ENCODE data around the gene RRAD. TPM values are rescaled to one million over a fixed set of nuclear protein-coding genes. Genes with fewer than 3 reads are reported as not detected.

The RRAD gene
- total and polyA plus RNA-seq, 2 donors, result 0.85 to 13.3 TPM

- H3K27me3 ChIP-seq (ENCODE audit: control insufficient read depth in 2 of 2, insufficient read depth in 1 of 2, low read length in 1 of 2), result peaks cover 25 to 55% of the 10 kb centered on the region in 2 donors
- no peaks in the 10 kb centered on the region for H3K4me1 ChIP-seq (ENCODE audit: control insufficient read depth in 2 of 2, insufficient read depth in 2 of 2, low read length in 2 of 2)
- H3K27ac ChIP-seq (ENCODE audit: low read depth in 1 of 2, low read length in 1 of 2), result no peak overlapping the region
- H3K9me3 ChIP-seq (ENCODE audit: control insufficient read depth in 2 of 2, insufficient read depth in 1 of 2, low read length in 1 of 2), result no peaks in the 10 kb centered on the region
- 88% methylated on average over 10 of the region's 10 CpGs for WGBS
- H3K36me3 ChIP-seq (ENCODE audit: control insufficient read depth in 2 of 2, insufficient read depth in 2 of 2, low read length in 1 of 2), result no peaks in the 10 kb centered on the region
- DNase-seq (ENCODE audit: low read depth in 6 of 9, low spot score in 9 of 9), result no peak
- no peak overlapping the region for H3K4me3 ChIP-seq (ENCODE audit: low read length in 2 of 2)
Measured at GRCh38 chr16:66953462-66954096, 28.2 kb upstream of the RRAD start.

- peaks cover 0 to 10% of the 10 kb centered on the region in 2 donors for H3K4me1 ChIP-seq (ENCODE audit: control insufficient read depth in 2 of 2, insufficient read depth in 2 of 2, low read length in 2 of 2)
- H3K27me3 ChIP-seq (ENCODE audit: control insufficient read depth in 2 of 2, insufficient read depth in 1 of 2, low read length in 1 of 2), result peaks cover 29 to 60% of the 10 kb centered on the region in 2 donors
- no peak for DNase-seq (ENCODE audit: low read depth in 6 of 9, low spot score in 9 of 9)
- no peaks in the 10 kb centered on the region for H3K9me3 ChIP-seq (ENCODE audit: control insufficient read depth in 2 of 2, insufficient read depth in 1 of 2, low read length in 1 of 2)
- 93% methylated on average over 7 of the region's 7 CpGs for WGBS
- no peaks in the 10 kb centered on the region for H3K36me3 ChIP-seq (ENCODE audit: control insufficient read depth in 2 of 2, insufficient read depth in 2 of 2, low read length in 1 of 2)
- H3K27ac ChIP-seq (ENCODE audit: low read depth in 1 of 2, low read length in 1 of 2), result no peak overlapping the region
- no peak overlapping the region for H3K4me3 ChIP-seq (ENCODE audit: low read length in 2 of 2)
Measured at GRCh38 chr16:66952430-66953110, 27.2 kb upstream of the RRAD start.

GRCh38 chr16:66950971-66951790 is 25.8 kb upstream of the RRAD start:
- 91% methylated on average over 4 of the region's 4 CpGs for WGBS
- Histone ChIP-seq H3K9me3 (ENCODE audit: control insufficient read depth in 2 of 2, insufficient read depth in 1 of 2, low read length in 1 of 2) (no peaks in the 10 kb centered on the region), H3K4me1 (ENCODE audit: control insufficient read depth in 2 of 2, insufficient read depth in 2 of 2, low read length in 2 of 2) (peaks cover 0 to 10% of the 10 kb centered on the region in 2 donors), H3K4me3 (ENCODE audit: low read length in 2 of 2) (no peak overlapping the region), H3K27me3 (ENCODE audit: control insufficient read depth in 2 of 2, insufficient read depth in 1 of 2, low read length in 1 of 2) (peaks cover 36 to 72% of the 10 kb centered on the region in 2 donors), H3K36me3 (ENCODE audit: control insufficient read depth in 2 of 2, insufficient read depth in 2 of 2, low read length in 1 of 2) (no peaks in the 10 kb centered on the region), H3K27ac (ENCODE audit: low read depth in 1 of 2, low read length in 1 of 2) (no peak overlapping the region)
- no peak for DNase-seq (ENCODE audit: low read depth in 6 of 9, low spot score in 9 of 9)

GRCh38 chr16:66950437-66950836 is 25.1 kb upstream of the RRAD start:
- Histone ChIP-seq H3K4me1 (ENCODE audit: control insufficient read depth in 2 of 2, insufficient read depth in 2 of 2, low read length in 2 of 2) (peaks cover 0 to 10% of the 10 kb centered on the region in 2 donors), H3K27me3 (ENCODE audit: control insufficient read depth in 2 of 2, insufficient read depth in 1 of 2, low read length in 1 of 2) (peaks cover 36 to 72% of the 10 kb centered on the region in 2 donors)
- 83% methylated on average over 2 of the region's 2 CpGs for WGBS

GRCh38 chr16:66949472-66949871 is 24.1 kb upstream of the RRAD start:
- Histone ChIP-seq H3K27me3 (ENCODE audit: control insufficient read depth in 2 of 2, insufficient read depth in 1 of 2, low read length in 1 of 2) (peaks cover 36 to 72% of the 10 kb centered on the region in 2 donors), H3K4me1 (ENCODE audit: control insufficient read depth in 2 of 2, insufficient read depth in 2 of 2, low read length in 2 of 2) (peaks cover 0 to 10% of the 10 kb centered on the region in 2 donors), H3K27ac (ENCODE audit: low read depth in 1 of 2, low read length in 1 of 2) (no peak overlapping the region), H3K4me3 (ENCODE audit: low read length in 2 of 2) (no peak overlapping the region), H3K9me3 (ENCODE audit: control insufficient read depth in 2 of 2, insufficient read depth in 1 of 2, low read length in 1 of 2) (no peaks in the 10 kb centered on the region), H3K36me3 (ENCODE audit: control insufficient read depth in 2 of 2, insufficient read depth in 2 of 2, low read length in 1 of 2) (no peaks in the 10 kb centered on the region)
- 83% methylated on average over 6 of the region's 6 CpGs for WGBS
- no peak for DNase-seq (ENCODE audit: low read depth in 6 of 9, low spot score in 9 of 9)

More at GRCh38 chr16:66950437-66950836, 25.1 kb upstream of the RRAD start:
- no peak overlapping the region for H3K27ac ChIP-seq (ENCODE audit: low read depth in 1 of 2, low read length in 1 of 2)
- H3K9me3 ChIP-seq (ENCODE audit: control insufficient read depth in 2 of 2, insufficient read depth in 1 of 2, low read length in 1 of 2), result no peaks in the 10 kb centered on the region
- H3K4me3 ChIP-seq (ENCODE audit: low read length in 2 of 2), result no peak overlapping the region
- no peaks in the 10 kb centered on the region for H3K36me3 ChIP-seq (ENCODE audit: control insufficient read depth in 2 of 2, insufficient read depth in 2 of 2, low read length in 1 of 2)
- no peak for DNase-seq (ENCODE audit: low read depth in 6 of 9, low spot score in 9 of 9)

GRCh38 chr16:66948837-66949225 is 23.5 kb upstream of the RRAD start:
- Histone ChIP-seq H3K4me1 (ENCODE audit: control insufficient read depth in 2 of 2, insufficient read depth in 2 of 2, low read length in 2 of 2) (peaks cover 0 to 10% of the 10 kb centered on the region in 2 donors), H3K9me3 (ENCODE audit: control insufficient read depth in 2 of 2, insufficient read depth in 1 of 2, low read length in 1 of 2) (no peaks in the 10 kb centered on the region), H3K27ac (ENCODE audit: low read depth in 1 of 2, low read length in 1 of 2) (no peak overlapping the region), H3K36me3 (ENCODE audit: control insufficient read depth in 2 of 2, insufficient read depth in 2 of 2, low read length in 1 of 2) (peaks cover 0 to under 1% of the 10 kb centered on the region in 2 donors), H3K4me3 (ENCODE audit: low read length in 2 of 2) (no peak overlapping the region), H3K27me3 (ENCODE audit: control insufficient read depth in 2 of 2, insufficient read depth in 1 of 2, low read length in 1 of 2) (peaks cover 36 to 70% of the 10 kb centered on the region in 2 donors)
- DNase-seq (ENCODE audit: low read depth in 6 of 9, low spot score in 9 of 9), result no peak
- 19% methylated on average over 21 of the region's 21 CpGs for WGBS

- no peaks in the 10 kb centered on the region for H3K9me3 ChIP-seq (ENCODE audit: control insufficient read depth in 2 of 2, insufficient read depth in 1 of 2, low read length in 1 of 2)
- 8% methylated on average over 44 of the region's 44 CpGs for WGBS
- H3K27ac ChIP-seq (ENCODE audit: low read depth in 1 of 2, low read length in 1 of 2), result no peak overlapping the region
- H3K4me1 ChIP-seq (ENCODE audit: control insufficient read depth in 2 of 2, insufficient read depth in 2 of 2, low read length in 2 of 2), result peaks cover 0 to 10% of the 10 kb centered on the region in 2 donors
- H3K36me3 ChIP-seq (ENCODE audit: control insufficient read depth in 2 of 2, insufficient read depth in 2 of 2, low read length in 1 of 2), result peaks cover 5 to 6% of the 10 kb centered on the region in 2 donors
- peaks cover 36 to 66% of the 10 kb centered on the region in 2 donors for H3K27me3 ChIP-seq (ENCODE audit: control insufficient read depth in 2 of 2, insufficient read depth in 1 of 2, low read length in 1 of 2)
- peak overlapping the region in 1 of 2 donors; percentile 37 for H3K4me3 ChIP-seq (ENCODE audit: low read length in 2 of 2)
- no peak for DNase-seq (ENCODE audit: low read depth in 6 of 9, low spot score in 9 of 9)
Measured at GRCh38 chr16:66948134-66948836, 22.9 kb upstream of the RRAD start.

- no peaks in the 10 kb centered on the region for H3K9me3 ChIP-seq (ENCODE audit: control insufficient read depth in 2 of 2, insufficient read depth in 1 of 2, low read length in 1 of 2)
- peaks cover 0 to 10% of the 10 kb centered on the region in 2 donors for H3K4me1 ChIP-seq (ENCODE audit: control insufficient read depth in 2 of 2, insufficient read depth in 2 of 2, low read length in 2 of 2)
- WGBS, result 2% methylated on average over 22 of the region's 23 CpGs
- peak overlapping the region in 1 of 2 donors; percentile 37 for H3K4me3 ChIP-seq (ENCODE audit: low read length in 2 of 2)
- peak; percentile 49 to 87 (median 70) for DNase-seq (ENCODE audit: low read depth in 6 of 9, low spot score in 9 of 9)
- no peak overlapping the region for H3K27ac ChIP-seq (ENCODE audit: low read depth in 1 of 2, low read length in 1 of 2)
- H3K36me3 ChIP-seq (ENCODE audit: control insufficient read depth in 2 of 2, insufficient read depth in 2 of 2, low read length in 1 of 2), result peaks cover 12 to 14% of the 10 kb centered on the region in 2 donors
- H3K27me3 ChIP-seq (ENCODE audit: control insufficient read depth in 2 of 2, insufficient read depth in 1 of 2, low read length in 1 of 2), result peaks cover 36 to 59% of the 10 kb centered on the region in 2 donors
Measured at GRCh38 chr16:66947302-66948065, 22.1 kb upstream of the RRAD start.
